Thymus (tissue), 11 donors: ENCODE data around the gene UCMA. TPM values are rescaled to one million over a fixed set of nuclear protein-coding genes. Genes with fewer than 3 reads are reported as not detected.

Source experiments
- DNase-seq, 9 donors: peaks; one replicate each; pipeline ENCODE4 v3.0.0-alpha.2; 2013; ENCODE audit warnings: low spot score in 9 of 9, low read depth in 6 of 9, missing footprints in 1 of 9
- H3K27ac ChIP-seq, 2 donors: one replicate each; pipeline ENCODE4 v1.5.1; 2013; ENCODE audit warnings: control low read depth in 1 of 2, low read depth in 1 of 2, low read length in 1 of 2, mild to moderate bottlenecking in 1 of 2, moderate library complexity in 1 of 2
- H3K27me3 ChIP-seq, 2 donors: one replicate each; pipeline ENCODE4 v1.5.1; 2013; ENCODE audit warnings: low read length in 1 of 2; ENCODE audit not compliant: control insufficient read depth in 2 of 2, insufficient read depth in 1 of 2
- H3K36me3 ChIP-seq, 2 donors: one replicate each; pipeline ENCODE4 v1.5.1; 2013; ENCODE audit warnings: low read length in 1 of 2, mild to moderate bottlenecking in 1 of 2, moderate library complexity in 1 of 2; ENCODE audit not compliant: control insufficient read depth in 2 of 2, insufficient read depth in 2 of 2
- H3K4me1 ChIP-seq, 2 donors: one replicate each; pipeline ENCODE4 v1.5.1; 2013; ENCODE audit warnings: low read length in 2 of 2; ENCODE audit not compliant: control insufficient read depth in 2 of 2, insufficient read depth in 2 of 2
- H3K4me3 ChIP-seq, 2 donors: one replicate each; pipeline ENCODE4 v1.5.1; 2013; ENCODE audit warnings: low read length in 2 of 2, control low read depth in 1 of 2, mild to moderate bottlenecking in 1 of 2
- H3K9me3 ChIP-seq, 2 donors: one replicate each; pipeline ENCODE4 v1.5.1; 2013; ENCODE audit warnings: low read length in 1 of 2, mild to moderate bottlenecking in 1 of 2; ENCODE audit not compliant: control insufficient read depth in 2 of 2, insufficient read depth in 1 of 2
- WGBS: extraction: QIAGEN DNeasy Blood & Tissue Kit; methylation state at CpG from one replicate; pipeline ENCODE4 v1.1.7; 2013; 5-methylcytosine and 5-hydroxymethylcytosine counted together
- polyA plus RNA-seq: library from polyadenylated mRNA; stranded (reverse); fragments of 200-250 nt; gene quantifications from one replicate; pipeline ENCODE4 v1.2.3, GENCODE V29; 2013
- total RNA-seq: library from RNA; stranded (reverse); fragments of 120-200 nt; gene quantifications from one replicate; pipeline ENCODE4 v1.2.4, GENCODE V29; 2013
- donor health status: healthy.

The UCMA gene
- total and polyA plus RNA-seq, 2 donors: 0.23 to 0.52 TPM

DNA sequence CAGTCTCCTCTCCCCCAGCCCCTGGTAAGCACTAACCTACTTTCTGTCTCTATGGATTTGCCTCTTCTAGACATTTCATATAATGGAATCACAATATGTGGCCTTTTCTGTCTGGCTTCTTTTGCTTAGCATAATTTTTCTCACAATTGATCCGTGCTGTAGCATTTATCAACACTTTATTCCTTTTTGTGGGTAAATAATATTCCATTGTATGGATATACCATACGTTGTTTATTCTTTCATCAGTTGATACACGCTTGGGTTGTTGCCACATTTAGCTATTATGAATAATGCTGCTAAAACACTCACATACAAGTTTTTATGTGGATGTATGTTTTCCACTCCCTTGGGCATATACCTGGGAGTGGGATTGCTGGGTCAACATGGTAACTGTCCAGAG, 47.0 kb downstream of the UCMA start:
- H3K4me3 ChIP-seq: no peak overlapping the region

DNA sequence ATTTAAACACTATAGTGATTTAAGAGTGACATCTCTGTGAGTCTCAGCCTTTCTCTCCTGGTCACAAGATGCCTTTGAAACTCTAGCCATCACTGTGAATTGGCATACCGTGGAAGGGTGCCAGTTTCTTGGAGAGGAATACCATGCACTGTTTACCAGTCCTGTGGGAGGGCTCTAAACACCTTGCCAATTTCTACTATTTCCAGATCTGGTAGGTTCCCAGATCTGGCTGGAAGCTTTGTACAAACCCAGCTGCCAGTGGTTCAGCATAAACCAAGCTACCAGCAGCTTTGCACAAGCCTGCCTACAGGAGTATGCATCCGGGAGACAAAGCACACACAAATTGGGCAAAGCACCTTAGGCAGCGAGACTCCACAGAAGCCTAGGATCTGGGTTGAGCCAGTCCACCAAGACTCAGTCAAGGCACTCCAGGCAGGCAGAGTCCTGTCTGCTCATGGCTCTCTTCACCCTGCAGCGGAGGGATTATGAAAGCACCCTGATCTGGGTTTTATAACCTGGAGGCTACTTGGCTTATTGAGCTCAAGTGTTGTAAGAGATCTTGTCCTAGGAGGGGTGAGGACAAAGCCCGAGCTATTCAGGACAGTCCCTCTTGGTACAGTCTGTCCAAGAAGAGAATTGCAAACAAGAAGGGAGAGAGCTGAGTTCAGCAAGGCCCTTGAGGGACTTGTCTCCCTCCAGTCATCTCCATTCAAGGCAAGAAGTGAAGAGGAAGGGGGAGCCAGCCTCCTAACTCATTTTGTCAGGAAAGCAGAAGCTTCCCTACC, 49.3 kb downstream of the UCMA start:
- Histone ChIP-seq H3K27me3 (no peaks in the 10 kb centered on the region), H3K4me3 (no peak overlapping the region), H3K36me3 (peaks cover 55 to 56% of the 10 kb centered on the region in 2 donors), H3K4me1 (no peaks in the 10 kb centered on the region), H3K9me3 (no peaks in the 10 kb centered on the region), H3K27ac (no peak overlapping the region)
- 96% methylated on average over 5 of the region's 5 CpGs for WGBS
- DNase-seq: no peak

More for the DNA sequence above, 47.0 kb downstream of the UCMA start:
- DNase-seq: no peak
- Histone ChIP-seq H3K27me3 (no peaks in the 10 kb centered on the region), H3K36me3 (peaks cover 47 to 50% of the 10 kb centered on the region in 2 donors), H3K9me3 (no peaks in the 10 kb centered on the region), H3K4me1 (no peaks in the 10 kb centered on the region), H3K27ac (no peak overlapping the region)
- WGBS: 98% methylated on average over 3 of the region's 3 CpGs

DNA sequence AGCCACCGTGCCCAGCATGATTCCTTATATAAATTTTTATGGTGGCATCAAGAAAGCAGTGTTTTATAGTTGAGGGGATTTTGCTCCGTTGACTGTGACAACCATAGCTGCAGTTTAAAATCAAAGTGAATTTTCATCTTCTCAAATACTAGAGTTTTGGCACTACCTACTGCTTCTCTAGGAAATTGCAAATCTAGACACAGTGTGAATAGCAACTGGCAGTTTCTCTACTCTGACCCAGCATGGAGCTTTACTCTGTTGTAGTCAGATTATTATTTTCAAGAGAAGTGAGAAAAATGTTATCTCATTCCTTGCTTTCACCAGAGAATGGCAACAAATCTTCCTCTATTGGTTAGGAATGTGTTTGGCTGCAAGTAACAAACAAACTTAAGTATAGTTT, 49.9 kb downstream of the UCMA start:
- no peak for DNase-seq

DNA sequence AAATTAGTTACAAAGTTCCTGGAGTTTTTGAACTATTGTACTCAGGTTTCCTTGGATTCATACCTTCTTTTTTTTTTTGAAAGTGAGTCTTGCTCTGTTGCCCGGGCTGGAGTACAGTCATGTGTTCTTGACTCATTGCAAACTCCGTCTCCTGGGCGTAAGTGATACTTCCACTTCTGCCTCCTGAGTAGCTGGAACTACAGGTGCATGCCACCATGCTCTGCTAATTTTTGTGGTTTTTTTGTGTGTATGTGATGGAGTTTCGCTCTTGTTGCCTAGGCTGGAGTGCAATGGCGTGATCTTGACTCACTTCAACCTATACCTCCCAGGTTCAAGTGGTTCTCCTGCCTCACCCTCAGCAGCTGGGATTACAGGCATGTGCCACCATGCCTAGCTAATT, 50.5 kb downstream of the UCMA start:
- Histone ChIP-seq H3K27ac (no peak overlapping the region), H3K9me3 (no peaks in the 10 kb centered on the region), H3K36me3 (peaks cover 49 to 51% of the 10 kb centered on the region in 2 donors), H3K4me1 (no peaks in the 10 kb centered on the region), H3K27me3 (no peaks in the 10 kb centered on the region), H3K4me3 (no peak overlapping the region)
- WGBS: 92% methylated on average over 5 of the region's 5 CpGs
- no peak for DNase-seq

More for the DNA sequence above, 49.9 kb downstream of the UCMA start:
- Histone ChIP-seq H3K4me3 (no peak overlapping the region), H3K27me3 (no peaks in the 10 kb centered on the region), H3K9me3 (no peaks in the 10 kb centered on the region), H3K4me1 (no peaks in the 10 kb centered on the region), H3K27ac (no peak overlapping the region), H3K36me3 (peaks cover 52% of the 10 kb centered on the region in 2 donors)
- WGBS: 98% methylated on average over 2 of the region's 2 CpGs

DNA sequence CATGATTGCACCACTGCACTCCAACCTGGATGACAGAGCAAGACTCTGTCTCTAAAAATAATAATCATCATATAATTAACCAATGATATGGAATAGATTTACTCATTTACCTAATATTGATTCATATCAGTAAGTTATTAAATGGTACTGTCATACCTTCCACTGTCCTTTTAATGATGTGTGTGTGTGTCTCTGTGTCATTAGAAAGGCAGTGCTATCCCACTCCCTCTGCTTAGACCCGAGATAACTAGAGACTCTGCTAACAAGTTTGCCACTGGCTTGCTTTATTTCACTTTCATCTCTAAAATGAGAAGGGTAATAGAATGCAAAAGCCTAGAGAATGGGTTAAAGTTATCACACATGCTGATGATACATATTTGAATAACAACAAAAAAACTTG, 51.8 kb downstream of the UCMA start:
- no peaks in the 10 kb centered on the region for H3K27me3 ChIP-seq
- no peak overlapping the region for H3K27ac ChIP-seq
- no peaks in the 10 kb centered on the region for H3K4me1 ChIP-seq
- H3K4me3 ChIP-seq: no peak overlapping the region
- H3K36me3 ChIP-seq: peaks cover 39 to 52% of the 10 kb centered on the region in 2 donors
- 96% methylated on average over 1 of the region's 1 CpG for WGBS
- H3K9me3 ChIP-seq: no peaks in the 10 kb centered on the region
- no peak for DNase-seq

DNA sequence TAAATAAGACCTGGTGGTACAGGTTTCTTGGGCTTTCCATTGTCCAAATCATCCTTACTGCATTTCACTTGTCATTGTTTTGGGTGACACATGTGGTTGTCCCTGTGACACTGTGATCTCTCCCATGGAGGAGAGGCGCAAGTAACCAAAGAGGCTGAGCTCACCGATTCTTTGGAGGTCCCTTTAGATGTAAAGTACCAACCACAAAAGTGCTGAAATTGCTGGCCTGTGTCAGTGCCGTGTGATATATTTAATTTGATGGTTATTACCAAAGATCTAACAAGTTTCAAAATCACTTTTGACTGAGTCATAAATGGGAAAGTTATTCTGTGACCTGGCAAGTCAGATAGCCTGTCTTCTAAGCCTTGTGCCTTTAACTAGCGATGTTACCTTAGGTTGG, 53.4 kb downstream of the UCMA start:
- Histone ChIP-seq H3K4me3 (no peak overlapping the region), H3K4me1 (no peaks in the 10 kb centered on the region), H3K36me3 (peaks cover 33 to 42% of the 10 kb centered on the region in 2 donors), H3K9me3 (no peaks in the 10 kb centered on the region), H3K27me3 (no peaks in the 10 kb centered on the region), H3K27ac (no peak overlapping the region)
- WGBS: 95% methylated on average over 4 of the region's 4 CpGs
- no peak for DNase-seq

DNA sequence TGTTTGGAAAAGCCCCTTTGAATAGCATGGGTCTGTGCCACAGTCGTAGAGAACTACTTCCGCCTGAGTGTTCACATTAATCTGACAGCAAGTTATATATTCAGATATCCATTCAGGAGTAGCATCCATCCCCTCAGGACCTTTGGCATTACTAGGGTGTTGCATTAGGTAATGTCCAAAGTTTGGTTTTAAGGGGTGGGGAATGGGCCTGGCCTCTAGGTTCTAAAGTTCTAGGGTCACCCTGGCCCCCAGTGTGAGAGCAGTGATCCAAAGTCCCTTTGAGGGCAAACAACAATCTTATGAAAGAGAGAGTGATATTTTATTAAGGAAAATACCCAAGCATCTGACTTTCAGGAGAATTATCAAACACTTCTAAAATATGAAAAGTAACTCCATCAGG, 60.6 kb downstream of the UCMA start:
- no peak overlapping the region for H3K27ac ChIP-seq
- WGBS: 96% methylated on average over 2 of the region's 2 CpGs
- H3K4me1 ChIP-seq: no peaks in the 10 kb centered on the region
- H3K9me3 ChIP-seq: no peaks in the 10 kb centered on the region
- peaks cover 20 to 40% of the 10 kb centered on the region in 2 donors for H3K36me3 ChIP-seq
- DNase-seq: no peak
- no peak overlapping the region for H3K4me3 ChIP-seq
- H3K27me3 ChIP-seq: no peaks in the 10 kb centered on the region

Other genes with a start within 250 kb of the UCMA start
- 17.3 TPM for gene CCDC3, start 232.7 kb downstream of the UCMA start, total RNA-seq
- 52.4 TPM for gene CCDC3, start 232.7 kb downstream of the UCMA start, polyA plus RNA-seq
- gene OPTN, start 134.2 kb downstream of the UCMA start, total RNA-seq: 23.6 TPM
- gene OPTN, start 134.2 kb downstream of the UCMA start, polyA plus RNA-seq: 50.8 TPM
- 15.7 TPM for gene MCM10, start 72.8 kb downstream of the UCMA start, total RNA-seq
- 0.27 TPM for gene MCM10, start 72.8 kb downstream of the UCMA start, polyA plus RNA-seq
- gene PHYH, start 65.7 kb upstream of the UCMA start, total RNA-seq: 7.7 TPM
- 18.1 TPM for gene PHYH, start 65.7 kb upstream of the UCMA start, polyA plus RNA-seq
- gene SEPHS1, start 113.9 kb upstream of the UCMA start, total RNA-seq: 51.1 TPM
- 33.2 TPM for gene SEPHS1, start 113.9 kb upstream of the UCMA start, polyA plus RNA-seq